Stimulated activated CD8-positive, alpha-beta memory T cell treated with anti-CD3 and anti-CD28 coated beads, Interleukin-12 subunit alpha, Interleukin-12 subunit beta, amount 100 ng/mL, for 4 hours (primary cell): ENCODE data around the gene CHST11.

ENCODE experiments used
- DNase-seq: peaks from one replicate; pipeline ENCODE4 v3.0.0-alpha.2; 2020; ENCODE audit warnings: low read depth

Gene CHST11

GRCh38 chr12:104673696-104674482 lies 217.1 kb downstream of the CHST11 start:
- DNase-seq, result no peak

GRCh38 chr12:104676636-104677035 lies 219.9 kb downstream of the CHST11 start:
- DNase-seq, result no peak

- no peak for DNase-seq
Measured at GRCh38 chr12:104677441-104678089, 220.8 kb downstream of the CHST11 start.

- DNase-seq, result no peak
Measured at GRCh38 chr12:104680070-104680469, 223.3 kb downstream of the CHST11 start.

GRCh38 chr12:104680491-104680890 lies 223.7 kb downstream of the CHST11 start:
- no peak for DNase-seq

GRCh38 chr12:104681012-104681690 lies 224.4 kb downstream of the CHST11 start:
- DNase-seq, result no peak

GRCh38 chr12:104682790-104683279 lies 226.1 kb downstream of the CHST11 start:
- peak; percentile 49 for DNase-seq

GRCh38 chr12:104683831-104684503 lies 227.2 kb downstream of the CHST11 start:
- no peak for DNase-seq

GRCh38 chr12:104684884-104685283 lies 228.1 kb downstream of the CHST11 start:
- no peak for DNase-seq

- no peak for DNase-seq
Measured at GRCh38 chr12:104685366-104685765, 228.6 kb downstream of the CHST11 start.

- DNase-seq, result no peak
Measured at GRCh38 chr12:104686196-104686595, 229.4 kb downstream of the CHST11 start.

GRCh38 chr12:104687823-104688573 lies 231.2 kb downstream of the CHST11 start:
- DNase-seq, result no peak

- no peak for DNase-seq
Measured at GRCh38 chr12:104689635-104690034, 232.9 kb downstream of the CHST11 start.

- DNase-seq, result no peak
Measured at GRCh38 chr12:104691721-104692556, 235.2 kb downstream of the CHST11 start.

- DNase-seq, result no peak
Measured at GRCh38 chr12:104692557-104693218, 235.9 kb downstream of the CHST11 start.

GRCh38 chr12:104693493-104693892 lies 236.7 kb downstream of the CHST11 start:
- DNase-seq, result no peak

- DNase-seq, result no peak
Measured at GRCh38 chr12:104694161-104694560, 237.4 kb downstream of the CHST11 start.

- no peak for DNase-seq
Measured at GRCh38 chr12:104694711-104695110, 238.0 kb downstream of the CHST11 start.

GRCh38 chr12:104695453-104696148 lies 238.9 kb downstream of the CHST11 start:
- peak; percentile 55 for DNase-seq
